Naive thymus-derived CD8-positive, alpha-beta T cell (primary cell): Measurements from ENCODE around the gene KDSR. TPM values are rescaled to one million over a fixed set of nuclear protein-coding genes. Genes with fewer than 3 reads are reported as not detected.
A peak's percentile ranks its signal among the peaks of the same experiment; 100 is the strongest.
"Not testable (repeated sequence)": the region's sequence is repeated elsewhere in the genome, so short reads cannot be mapped to it uniquely, and the experiment has no call there.

Experiments used
- ATAC-seq, 2 donors: fragments of 150-1000 bp; cut with Tn5 transposase in 1 of 2; sonication (Bioruptor Pico), chemical (Tn5 transposase) in 1 of 2; 1 replicate in 1 of 2; 2 replicates in 1 of 2; pipeline ENCODE4 v1.10.0; 2021; ENCODE audit warnings: mild to moderate bottlenecking in 2 of 2, moderate library complexity in 2 of 2
- POLR2A ChIA-PET: fragments of 350-600 bp; sonication (Branson Sonifier 250); formaldehyde crosslinking; loops from one replicate; lab custom pipeline; 2021; ENCODE audit warnings: antibody characterized with exemption; lab: Charles Lee
- DNase-seq, 10 donors: peaks; one replicate each; pipeline versions ENCODE4 v3.0.0 to v3.0.0-alpha.2; 2020 to 2022
- H3K27ac Mint-ChIP-seq, 10 donors: one replicate each; pipeline ENCODE4 v1.8.0; 2020 to 2022; ENCODE audit warnings: mild to moderate bottlenecking in 10 of 10, mixed read lengths in 10 of 10, moderate library complexity in 4 of 10, inconsistent platforms in 1 of 10
- H3K27me3 Mint-ChIP-seq, 5 donors: one replicate each; pipeline ENCODE4 v1.8.0; 2021 to 2022; ENCODE audit warnings: mixed read lengths in 5 of 5
- H3K36me3 Mint-ChIP-seq, 3 donors: one replicate each; pipeline ENCODE4 v1.8.0; 2020 to 2022; ENCODE audit warnings: mixed read lengths in 3 of 3, mild to moderate bottlenecking in 2 of 3, inconsistent platforms in 1 of 3
- H3K4me1 Mint-ChIP-seq, 4 donors: one replicate each; pipeline ENCODE4 v1.8.0; 2021 to 2022; ENCODE audit warnings: mixed read lengths in 4 of 4
- H3K4me3 Mint-ChIP-seq, 10 donors: one replicate each; pipeline ENCODE4 v1.8.0; 2020 to 2022; ENCODE audit warnings: mild to moderate bottlenecking in 10 of 10, mixed read lengths in 10 of 10, moderate library complexity in 6 of 10, inconsistent platforms in 1 of 10
- H3K9me3 Mint-ChIP-seq, 9 donors: one replicate each; pipeline ENCODE4 v1.8.0; 2020 to 2022; ENCODE audit warnings: mixed read lengths in 9 of 9, mild to moderate bottlenecking in 3 of 9, inconsistent platforms in 1 of 9, moderate library complexity in 1 of 9
- polyA plus RNA-seq, 3 donors: library from polyadenylated mRNA; unstranded; fragments of 300-500 nt; fragmentation: Illumina TruSeq; gene quantifications; one replicate each; pipeline ENCODE4 v1.2.3, GENCODE V29; 2021
- total RNA-seq, 8 experiments: library from RNA in 2 of 8; stranded (reverse) in 2 of 8; gene quantifications; one replicate each; pipeline ENCODE4 v1.2.3 and lab custom pipeline; 2021 to 2026

Gene KDSR
- total and polyA plus RNA-seq, 5 experiments from 2014 or later: 49.1 to 66.9 (median 55.9) TPM

GRCh38 chr18:63363420-63363819, 3.6 kb downstream of the KDSR start:
- H3K4me3 Mint-ChIP-seq, ATAC-seq, H3K9me3 Mint-ChIP-seq, H3K27me3 Mint-ChIP-seq, DNase-seq: not testable (repeated sequence)
- H3K36me3 Mint-ChIP-seq: peaks cover 0 to 35% (median 10%) of the 10 kb centered on the region in 3 donors
- H3K4me1 Mint-ChIP-seq: peaks cover 17 to 41% (median 35%) of the 10 kb centered on the region in 4 donors
- peak overlapping the region in 2 of 10 donors; percentile 0 to 25 for H3K27ac Mint-ChIP-seq
- POLR2A ChIA-PET: interaction anchor here (0.8 kb wide), 1 partner anchor 59 kb away, joined by 3 read pairs; the partner anchor contains the start of gene VPS4B

- ATAC-seq (no peak), DNase-seq (no peak)
- H3K27me3 Mint-ChIP-seq: no peaks in the 10 kb centered on the region
- no peaks in the 10 kb centered on the region for H3K4me1 Mint-ChIP-seq
- H3K27ac Mint-ChIP-seq: no peak overlapping the region
- no peaks in the 10 kb centered on the region for H3K9me3 Mint-ChIP-seq
- H3K36me3 Mint-ChIP-seq: peaks cover 4 to 80% (median 24%) of the 10 kb centered on the region in 3 donors
- POLR2A ChIA-PET: no interaction called here
- no peak overlapping the region for H3K4me3 Mint-ChIP-seq
Observed at GRCh38 chr18:63356272-63356896, 10.6 kb downstream of the KDSR start.

DNA sequence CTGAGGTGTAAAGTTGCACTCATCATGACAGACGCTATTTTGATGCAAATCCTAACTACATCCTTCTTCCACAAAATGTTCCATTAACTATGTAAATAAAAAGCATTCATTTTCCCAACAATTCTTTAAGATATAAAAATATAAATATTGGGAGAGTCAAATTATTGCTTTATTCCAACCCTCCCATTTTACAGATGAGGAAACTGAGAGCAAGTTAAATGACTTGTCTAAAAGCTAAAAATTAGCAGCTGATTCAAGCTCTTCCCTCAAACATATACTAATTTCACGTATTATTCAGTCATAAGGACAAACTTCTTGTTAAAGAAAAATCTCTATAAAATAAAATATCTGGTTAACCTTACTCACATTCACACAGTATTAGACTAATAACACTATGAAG, 16.8 kb downstream of the KDSR start:
- Mint-ChIP-seq H3K36me3 (peaks cover 4 to 90% (median 35%) of the 10 kb centered on the region in 3 donors), H3K4me1 (peaks cover 0 to 4% (median 1%) of the 10 kb centered on the region in 4 donors), H3K27ac (no peak overlapping the region), H3K9me3 (no peaks in the 10 kb centered on the region), H3K27me3 (no peaks in the 10 kb centered on the region), H3K4me3 (no peak overlapping the region)
- POLR2A ChIA-PET: interaction anchor here (1.1 kb wide), 1 partner anchor 11 kb away, joined by 5 read pairs; no protein-coding TSS in a partner anchor
- no peak for ATAC-seq
- DNase-seq: no peak

- ATAC-seq (no peak), DNase-seq (no peak)
- no peaks in the 10 kb centered on the region for H3K9me3 Mint-ChIP-seq
- peaks cover 4 to 90% (median 24%) of the 10 kb centered on the region in 3 donors for H3K36me3 Mint-ChIP-seq
- H3K27me3 Mint-ChIP-seq: no peaks in the 10 kb centered on the region
- POLR2A ChIA-PET: interaction anchor here (0.5 to 0.9 kb wide), 2 partner anchors 16 to 95 kb away, joined by 3 to 4 read pairs; no protein-coding TSS in a partner anchor
- peaks cover 0 to 4% (median 1%) of the 10 kb centered on the region in 4 donors for H3K4me1 Mint-ChIP-seq
- no peak overlapping the region for H3K4me3 Mint-ChIP-seq
- no peak overlapping the region for H3K27ac Mint-ChIP-seq
Observed at GRCh38 chr18:63348508-63349136, 18.4 kb downstream of the KDSR start.

DNA sequence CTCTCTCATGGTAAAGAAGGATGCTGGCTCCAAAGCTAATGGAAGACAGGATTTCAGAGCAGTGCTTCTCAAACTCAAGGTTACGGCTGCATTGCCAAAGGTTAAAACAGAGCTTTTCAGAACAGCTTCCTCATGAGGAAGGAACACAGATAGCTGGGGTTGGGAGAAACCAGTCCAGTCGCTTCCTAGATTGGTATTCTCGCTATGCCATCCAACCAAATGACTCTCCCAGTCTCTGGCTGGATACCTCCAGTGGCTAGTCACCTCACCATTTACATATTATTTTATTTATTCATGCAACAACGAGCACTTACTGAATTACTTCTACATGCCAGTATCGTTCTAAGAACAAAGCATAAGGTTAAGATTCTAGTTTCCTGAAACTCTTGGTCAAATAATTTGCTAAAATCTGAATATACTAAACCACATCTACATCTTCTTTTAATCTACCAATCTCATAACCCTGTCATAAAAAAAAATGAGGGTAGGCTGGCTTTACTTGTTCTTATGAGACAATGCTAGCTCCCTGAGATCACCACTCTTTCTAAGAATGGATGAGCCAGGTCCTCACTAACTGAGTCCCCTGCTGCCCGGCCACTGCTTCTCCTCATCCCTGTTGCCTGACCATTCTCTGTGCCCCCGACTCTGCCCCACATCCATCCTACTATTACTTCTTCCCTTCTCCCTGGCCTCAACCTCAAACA, 20.4 kb downstream of the KDSR start:
- ATAC-seq: no peak
- H3K36me3 Mint-ChIP-seq: peaks cover 0 to 91% (median 27%) of the 10 kb centered on the region in 3 donors

GRCh38 chr18:63346031-63346430, 21.0 kb downstream of the KDSR start:
- Mint-ChIP-seq H3K36me3 (peaks cover 0 to 92% (median 30%) of the 10 kb centered on the region in 3 donors), H3K4me3 (no peak overlapping the region), H3K9me3 (no peaks in the 10 kb centered on the region), H3K27ac (no peak overlapping the region), H3K4me1 (peaks cover 0 to 4% (median 2%) of the 10 kb centered on the region in 4 donors), H3K27me3 (no peaks in the 10 kb centered on the region)
- POLR2A ChIA-PET: interaction anchor here (0.9 kb wide), 1 partner anchor 20 kb away, joined by 4 read pairs; no protein-coding TSS in a partner anchor
- ATAC-seq (no peak), DNase-seq (no peak)

More for the DNA sequence above, 20.4 kb downstream of the KDSR start:
- Mint-ChIP-seq H3K27me3 (no peaks in the 10 kb centered on the region), H3K27ac (peak overlapping the region in 3 of 10 donors; percentile 7 to 82 (median 43)), H3K4me3 (no peak overlapping the region), H3K4me1 (peaks cover 0 to 4% (median 2%) of the 10 kb centered on the region in 4 donors), H3K9me3 (no peaks in the 10 kb centered on the region)
- no peak for DNase-seq
- POLR2A ChIA-PET: interaction anchor here (0.9 kb wide), 1 partner anchor 19 kb away, joined by 4 read pairs; no protein-coding TSS in a partner anchor

- H3K36me3 Mint-ChIP-seq: peaks cover 0 to 92% (median 30%) of the 10 kb centered on the region in 3 donors
- H3K4me1 Mint-ChIP-seq: peaks cover 0 to 5% (median 3%) of the 10 kb centered on the region in 4 donors
- peak overlapping the region in 4 of 10 donors; percentile 14 to 63 (median 28) for H3K27ac Mint-ChIP-seq
- H3K9me3 Mint-ChIP-seq: no peaks in the 10 kb centered on the region
- H3K27me3 Mint-ChIP-seq: no peaks in the 10 kb centered on the region
- ATAC-seq: no peak
- POLR2A ChIA-PET: no interaction called here
- no peak overlapping the region for H3K4me3 Mint-ChIP-seq
- DNase-seq: no peak
Observed at GRCh38 chr18:63344918-63345317, 22.1 kb downstream of the KDSR start.

DNA sequence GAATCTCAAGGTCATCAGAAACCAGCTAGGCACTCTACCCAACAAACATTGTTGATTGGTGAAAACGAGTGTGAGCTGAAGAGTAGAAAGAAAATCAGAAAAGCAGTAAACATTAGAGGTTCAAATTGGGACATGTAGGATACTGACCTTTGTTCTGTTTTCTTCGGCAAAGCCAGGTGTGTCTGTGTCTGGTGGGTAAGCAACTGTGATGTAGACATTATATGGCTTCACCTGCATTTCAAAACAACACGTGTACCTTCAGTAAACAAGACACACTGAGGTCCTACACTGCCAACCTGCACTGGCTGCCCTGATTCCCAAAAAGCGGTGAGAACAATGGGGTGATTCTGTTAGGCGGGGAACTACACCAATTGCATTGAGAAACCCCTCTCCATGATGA, 22.7 kb downstream of the KDSR start:
- Mint-ChIP-seq H3K27me3 (no peaks in the 10 kb centered on the region), H3K36me3 (peaks cover 0 to 90% (median 25%) of the 10 kb centered on the region in 3 donors), H3K4me1 (peaks cover 0 to 6% (median 3%) of the 10 kb centered on the region in 4 donors), H3K9me3 (no peaks in the 10 kb centered on the region), H3K4me3 (no peak overlapping the region), H3K27ac (no peak overlapping the region)
- POLR2A ChIA-PET: no interaction called here
- DNase-seq (no peak), ATAC-seq (no peak)

DNA sequence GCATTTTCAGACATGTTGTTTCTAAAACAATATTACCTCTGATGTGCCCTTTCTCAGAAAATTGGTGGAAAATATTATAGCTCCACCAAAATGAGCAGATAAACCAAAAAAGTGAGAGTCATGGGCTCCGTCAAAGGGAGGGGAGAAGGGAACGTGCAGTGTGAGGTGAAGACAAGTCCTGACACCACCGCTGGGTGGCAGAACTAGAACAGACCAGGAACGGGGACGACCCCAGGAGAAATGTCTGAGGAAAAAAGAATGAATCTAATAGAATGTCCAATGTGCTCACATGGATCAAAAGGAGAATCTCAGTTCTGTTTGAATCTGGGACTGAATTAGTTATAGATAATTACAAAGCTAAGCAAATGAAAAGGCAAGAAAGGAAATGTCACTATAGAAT, 24.8 kb downstream of the KDSR start:
- POLR2A ChIA-PET: interaction anchor here (0.7 to 1.4 kb wide), 2 partner anchors 23 to 80 kb away, joined by 4 to 5 read pairs; partner anchors contain the start of gene VPS4B
- Mint-ChIP-seq H3K36me3 (peaks cover 0 to 86% (median 20%) of the 10 kb centered on the region in 3 donors), H3K9me3 (no peaks in the 10 kb centered on the region), H3K4me3 (no peak overlapping the region), H3K27ac (no peak overlapping the region), H3K4me1 (peaks cover 0 to 6% (median 2%) of the 10 kb centered on the region in 4 donors), H3K27me3 (no peaks in the 10 kb centered on the region)
- ATAC-seq (peak; percentile 67 to 76), DNase-seq (peak in 5 of 10 donors; percentile 27 to 33 (median 28))

DNA sequence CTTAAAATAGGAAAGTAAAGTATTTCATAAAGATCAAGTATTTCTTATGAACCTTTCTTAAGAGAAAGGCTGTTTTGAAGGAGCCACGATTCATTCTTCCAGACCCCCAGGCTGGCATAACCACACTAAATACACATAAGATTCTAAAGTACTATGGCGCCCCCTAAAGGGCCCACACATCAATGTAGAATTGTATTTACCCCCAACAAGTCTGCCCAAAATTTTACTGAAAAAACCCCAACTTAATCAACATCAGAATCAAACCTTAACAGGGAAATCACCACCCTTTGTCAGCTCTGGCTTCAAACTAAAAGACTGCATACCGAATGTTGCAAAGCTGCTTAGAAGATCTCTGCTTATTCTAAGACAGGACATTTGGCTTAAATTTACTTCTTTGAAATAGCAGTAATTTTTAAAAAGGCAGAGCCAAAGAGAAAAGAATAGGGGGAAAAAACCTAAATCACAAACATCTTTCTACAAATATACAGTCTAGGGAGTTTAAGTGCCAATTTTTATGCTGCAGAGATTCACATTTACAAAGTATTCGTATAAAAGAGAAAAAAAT, 27.0 kb downstream of the KDSR start:
- H3K36me3 Mint-ChIP-seq: peaks cover 4 to 82% (median 26%) of the 10 kb centered on the region in 3 donors
- H3K4me1 Mint-ChIP-seq: peaks cover 0 to 6% (median 0%) of the 10 kb centered on the region in 4 donors
- H3K27ac Mint-ChIP-seq: peak overlapping the region in 2 of 10 donors; percentile 43 to 54
- POLR2A ChIA-PET: interaction anchor here (0.7 kb wide), 1 partner anchor 323 kb away, joined by 3 read pairs; no protein-coding TSS in a partner anchor
- ATAC-seq (peak; percentile 82 to 85), DNase-seq (peak; percentile 22 to 71 (median 48))
- no peaks in the 10 kb centered on the region for H3K27me3 Mint-ChIP-seq
- no peak overlapping the region for H3K4me3 Mint-ChIP-seq
- no peaks in the 10 kb centered on the region for H3K9me3 Mint-ChIP-seq

DNA sequence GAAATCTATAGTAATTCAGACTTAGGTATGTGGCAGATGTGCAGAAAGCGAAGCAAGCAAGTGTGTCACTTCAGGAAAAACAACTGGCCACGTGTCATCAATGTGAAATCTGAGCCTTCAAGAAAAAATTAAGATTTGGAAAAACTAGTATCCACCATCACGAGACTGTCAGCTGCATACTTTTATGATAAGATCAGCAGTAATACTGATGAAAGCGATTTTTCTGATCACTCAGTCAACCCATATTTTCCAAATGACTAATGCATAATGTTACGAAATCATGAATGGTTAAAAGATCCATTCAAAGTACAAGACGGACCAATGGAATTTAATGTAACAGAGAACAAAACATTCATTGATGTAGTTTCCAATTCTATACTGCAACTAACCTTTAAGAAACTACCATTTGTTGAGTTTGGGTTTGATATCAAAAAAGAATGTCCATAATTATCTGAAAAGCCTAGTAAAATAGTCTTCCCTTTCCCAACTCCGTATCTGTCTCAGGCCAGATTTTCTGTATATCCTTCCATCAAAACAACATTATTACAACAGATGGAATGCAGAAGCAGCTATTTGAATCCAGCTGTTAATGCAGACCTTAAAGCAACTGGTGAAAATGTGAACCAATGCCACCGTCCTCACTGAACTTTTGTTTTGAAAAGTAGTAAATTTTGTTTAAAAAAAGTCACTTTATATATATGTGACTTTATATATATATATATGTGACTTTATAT, 30.5 kb downstream of the KDSR start:
- no peaks in the 10 kb centered on the region for H3K27me3 Mint-ChIP-seq
- no peaks in the 10 kb centered on the region for H3K9me3 Mint-ChIP-seq
- peaks cover 0 to 3% (median 0%) of the 10 kb centered on the region in 4 donors for H3K4me1 Mint-ChIP-seq
- no peak for ATAC-seq
- peaks cover 8 to 76% (median 27%) of the 10 kb centered on the region in 3 donors for H3K36me3 Mint-ChIP-seq
- H3K4me3 Mint-ChIP-seq: no peak overlapping the region
- no peak overlapping the region for H3K27ac Mint-ChIP-seq
- DNase-seq: no peak
- POLR2A ChIA-PET: no interaction called here
